ENCODE results near the gene CEP170.

CEP170 gene

GRCh38 chr1:243280571-243281129, 25.6 kb upstream of the CEP170 start:
- no peak overlapping the region for H3K9ac ChIP-seq
- no peak overlapping the region for H3K4me2 ChIP-seq
- H3K79me2 ChIP-seq (ENCODE audit: insufficient read depth, low read depth): no peaks in the 10 kb centered on the region
- no peak overlapping the region for H3K27ac ChIP-seq
- H4K20me1 ChIP-seq (ENCODE audit: insufficient read depth): no peaks in the 10 kb centered on the region
- H3K36me3 ChIP-seq (ENCODE audit: insufficient read depth): no peaks in the 10 kb centered on the region
- no peaks in the 10 kb centered on the region for H3K27me3 ChIP-seq (ENCODE audit: insufficient read depth, low read depth)
- no peaks in the 10 kb centered on the region for H3K4me1 ChIP-seq (ENCODE audit: low read depth, poor library complexity, severe bottlenecking)
- H3K4me3 ChIP-seq (IDR thresholded peaks at IDR 0.05; ENCODE audit: insufficient read depth, low read depth, low read length): no peak overlapping the region
- no peak overlapping the region for H2AFZ ChIP-seq (ENCODE audit: low read depth)
- TF ChIP-seq, protein P1, sequence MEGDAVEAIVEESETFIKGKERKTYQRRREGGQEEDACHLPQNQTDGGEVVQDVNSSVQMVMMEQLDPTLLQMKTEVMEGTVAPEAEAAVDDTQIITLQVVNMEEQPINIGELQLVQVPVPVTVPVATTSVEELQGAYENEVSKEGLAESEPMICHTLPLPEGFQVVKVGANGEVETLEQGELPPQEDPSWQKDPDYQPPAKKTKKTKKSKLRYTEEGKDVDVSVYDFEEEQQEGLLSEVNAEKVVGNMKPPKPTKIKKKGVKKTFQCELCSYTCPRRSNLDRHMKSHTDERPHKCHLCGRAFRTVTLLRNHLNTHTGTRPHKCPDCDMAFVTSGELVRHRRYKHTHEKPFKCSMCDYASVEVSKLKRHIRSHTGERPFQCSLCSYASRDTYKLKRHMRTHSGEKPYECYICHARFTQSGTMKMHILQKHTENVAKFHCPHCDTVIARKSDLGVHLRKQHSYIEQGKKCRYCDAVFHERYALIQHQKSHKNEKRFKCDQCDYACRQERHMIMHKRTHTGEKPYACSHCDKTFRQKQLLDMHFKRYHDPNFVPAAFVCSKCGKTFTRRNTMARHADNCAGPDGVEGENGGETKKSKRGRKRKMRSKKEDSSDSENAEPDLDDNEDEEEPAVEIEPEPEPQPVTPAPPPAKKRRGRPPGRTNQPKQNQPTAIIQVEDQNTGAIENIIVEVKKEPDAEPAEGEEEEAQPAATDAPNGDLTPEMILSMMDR (conservative IDR thresholded peaks at IDR 0.05; ENCODE audit: low read depth, low read length): no peak

GRCh38 chr1:243275316-243275715, 20.2 kb upstream of the CEP170 start:
- H3K36me3 ChIP-seq (ENCODE audit: insufficient read depth): no peaks in the 10 kb centered on the region

GRCh38 chr1:243273945-243274344, 18.9 kb upstream of the CEP170 start:
- TF ChIP-seq, protein P1 (conservative IDR thresholded peaks at IDR 0.05; ENCODE audit: low read depth, low read length): no peak
- Histone ChIP-seq H3K4me3 (IDR thresholded peaks at IDR 0.05; ENCODE audit: insufficient read depth, low read depth, low read length) (no peak overlapping the region), H3K27me3 (ENCODE audit: insufficient read depth, low read depth) (no peaks in the 10 kb centered on the region), H3K79me2 (ENCODE audit: insufficient read depth, low read depth) (no peaks in the 10 kb centered on the region), H3K4me2 (no peak overlapping the region), H4K20me1 (ENCODE audit: insufficient read depth) (no peaks in the 10 kb centered on the region), H3K4me1 (ENCODE audit: low read depth, poor library complexity, severe bottlenecking) (no peaks in the 10 kb centered on the region), H3K27ac (no peak overlapping the region), H3K36me3 (ENCODE audit: insufficient read depth) (no peaks in the 10 kb centered on the region), H3K9ac (no peak overlapping the region), H2AFZ (ENCODE audit: low read depth) (no peak overlapping the region)

More at GRCh38 chr1:243275316-243275715, 20.2 kb upstream of the CEP170 start:
- H3K27me3 ChIP-seq (ENCODE audit: insufficient read depth, low read depth): no peaks in the 10 kb centered on the region
- H3K4me3 ChIP-seq (IDR thresholded peaks at IDR 0.05; ENCODE audit: insufficient read depth, low read depth, low read length): no peak overlapping the region
- no peak overlapping the region for H3K4me2 ChIP-seq
- TF ChIP-seq, protein P1 (conservative IDR thresholded peaks at IDR 0.05; ENCODE audit: low read depth, low read length): no peak
- H2AFZ ChIP-seq (ENCODE audit: low read depth): no peak overlapping the region
- H4K20me1 ChIP-seq (ENCODE audit: insufficient read depth): no peaks in the 10 kb centered on the region
- no peaks in the 10 kb centered on the region for H3K4me1 ChIP-seq (ENCODE audit: low read depth, poor library complexity, severe bottlenecking)
- H3K27ac ChIP-seq: no peak overlapping the region
- H3K9ac ChIP-seq: no peak overlapping the region
- H3K79me2 ChIP-seq (ENCODE audit: insufficient read depth, low read depth): no peaks in the 10 kb centered on the region

DNA sequence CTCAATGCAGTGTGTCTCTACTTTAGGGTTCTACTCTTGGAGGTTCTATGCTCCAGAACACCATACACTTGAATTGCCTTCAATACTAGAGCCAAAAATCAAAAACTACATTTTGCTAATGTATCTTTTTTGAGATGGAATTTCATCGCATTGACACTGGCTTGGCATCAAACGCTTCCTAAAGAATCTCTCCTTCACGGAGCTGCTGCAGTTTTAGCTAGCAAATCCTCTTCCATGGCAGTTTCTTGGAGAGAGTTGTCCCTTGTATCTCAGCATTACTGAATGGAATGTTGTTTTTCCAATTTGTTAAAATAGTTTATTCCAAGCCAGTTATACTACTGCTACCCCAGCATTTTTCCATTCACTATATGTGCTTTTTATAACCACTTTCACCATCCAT, 18.4 kb upstream of the CEP170 start:
- Histone ChIP-seq H3K4me1 (ENCODE audit: low read depth, poor library complexity, severe bottlenecking) (no peaks in the 10 kb centered on the region), H2AFZ (ENCODE audit: low read depth) (no peak overlapping the region), H3K36me3 (ENCODE audit: insufficient read depth) (no peaks in the 10 kb centered on the region), H3K4me3 (IDR thresholded peaks at IDR 0.05; ENCODE audit: insufficient read depth, low read depth, low read length) (no peak overlapping the region), H3K4me2 (no peak overlapping the region), H3K27me3 (ENCODE audit: insufficient read depth, low read depth) (no peaks in the 10 kb centered on the region), H3K79me2 (ENCODE audit: insufficient read depth, low read depth) (no peaks in the 10 kb centered on the region), H4K20me1 (ENCODE audit: insufficient read depth) (no peaks in the 10 kb centered on the region), H3K27ac (no peak overlapping the region), H3K9ac (no peak overlapping the region)
- TF ChIP-seq, protein P1 (conservative IDR thresholded peaks at IDR 0.05; ENCODE audit: low read depth, low read length): no peak
